GM18498 (cell line): Measurements from ENCODE around the gene KIF26A.
"Not testable (repeated sequence)": the region's sequence is repeated elsewhere in the genome, so short reads cannot be mapped to it uniquely, and the experiment has no call there.

Experiments used
- ATAC-seq: cut with Tn5 transposase; IDR thresholded peaks from one replicate; pipeline ENCODE4 v1.9.1; 2021; ENCODE audit warnings: mild to moderate bottlenecking, moderate library complexity; ENCODE audit not compliant: unreplicated experiment

The KIF26A gene

DNA sequence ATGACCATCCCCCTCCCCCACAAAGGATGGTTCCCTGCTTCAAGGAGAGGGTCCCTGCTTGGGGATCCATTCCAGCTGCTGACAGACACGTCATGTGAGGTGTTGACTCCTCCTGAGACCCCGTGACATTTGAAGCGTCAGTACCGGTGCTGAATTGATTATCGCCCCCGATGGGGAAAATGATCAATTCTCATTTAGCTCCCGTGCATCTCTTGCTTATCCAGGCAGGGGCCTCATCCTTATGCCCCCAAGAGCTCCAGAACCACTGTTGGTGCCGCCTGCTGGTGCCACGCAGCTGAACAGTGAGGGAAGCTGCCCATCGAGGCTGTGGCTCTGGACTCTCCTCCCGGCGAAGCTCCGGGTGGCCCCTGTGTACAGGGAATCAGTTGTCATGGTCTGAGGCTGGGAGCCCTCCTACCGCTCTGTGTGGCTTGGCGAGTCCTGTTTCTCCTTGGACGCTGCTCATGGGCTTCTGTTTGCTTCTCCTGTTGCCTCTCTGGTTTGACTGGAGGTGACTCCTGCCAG, 4.6 kb downstream of the KIF26A start:
- ATAC-seq = no peak

- no peak for ATAC-seq
Observed at GRCh38 chr14:104143521-104144452, 5.4 kb downstream of the KIF26A start.

- ATAC-seq = no peak
Observed at GRCh38 chr14:104144453-104144790, 6.0 kb downstream of the KIF26A start.

- ATAC-seq = no peak
Observed at GRCh38 chr14:104144911-104145825, 6.8 kb downstream of the KIF26A start.

DNA sequence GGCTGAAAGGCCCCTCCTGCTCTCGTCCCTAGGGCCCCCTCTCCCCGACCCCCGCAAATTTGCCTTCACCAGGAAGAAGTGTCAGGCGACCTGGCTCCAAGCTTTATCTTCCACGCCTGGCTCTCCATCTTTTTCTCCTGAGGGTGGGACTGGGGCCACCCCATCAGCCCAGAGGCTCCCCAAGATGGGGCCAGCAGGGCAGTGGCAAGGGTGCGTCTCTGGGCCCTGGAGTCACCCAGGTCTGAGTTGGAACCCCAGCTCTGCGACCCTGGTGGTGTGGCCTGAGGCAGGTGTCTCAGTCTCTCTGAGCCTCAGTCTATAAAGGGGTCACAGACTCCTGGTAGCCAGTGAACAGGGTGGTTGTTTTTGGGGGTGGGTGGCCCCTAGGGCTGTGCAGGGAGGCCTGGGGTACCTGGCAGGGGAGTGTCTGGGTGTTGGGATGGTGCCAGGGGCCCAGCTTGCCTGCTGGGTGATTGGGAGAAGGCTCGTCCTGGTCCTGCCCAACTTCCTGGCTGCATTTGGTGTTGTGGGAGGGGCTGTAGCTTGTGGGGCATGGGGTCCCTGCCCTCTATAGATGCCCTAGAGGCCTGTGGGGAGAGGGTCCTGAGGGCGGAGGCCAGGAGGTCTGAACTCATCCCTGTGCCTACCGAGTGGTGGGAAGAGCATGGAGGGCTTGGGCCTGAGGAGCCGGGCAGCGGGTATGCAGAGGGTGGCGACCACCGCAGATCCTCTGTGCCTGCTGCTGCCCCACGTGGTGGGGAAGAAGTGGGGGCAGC, 7.6 kb downstream of the KIF26A start:
- no peak for ATAC-seq

GRCh38 chr14:104146651-104147345, 8.4 kb downstream of the KIF26A start:
- no peak for ATAC-seq

DNA sequence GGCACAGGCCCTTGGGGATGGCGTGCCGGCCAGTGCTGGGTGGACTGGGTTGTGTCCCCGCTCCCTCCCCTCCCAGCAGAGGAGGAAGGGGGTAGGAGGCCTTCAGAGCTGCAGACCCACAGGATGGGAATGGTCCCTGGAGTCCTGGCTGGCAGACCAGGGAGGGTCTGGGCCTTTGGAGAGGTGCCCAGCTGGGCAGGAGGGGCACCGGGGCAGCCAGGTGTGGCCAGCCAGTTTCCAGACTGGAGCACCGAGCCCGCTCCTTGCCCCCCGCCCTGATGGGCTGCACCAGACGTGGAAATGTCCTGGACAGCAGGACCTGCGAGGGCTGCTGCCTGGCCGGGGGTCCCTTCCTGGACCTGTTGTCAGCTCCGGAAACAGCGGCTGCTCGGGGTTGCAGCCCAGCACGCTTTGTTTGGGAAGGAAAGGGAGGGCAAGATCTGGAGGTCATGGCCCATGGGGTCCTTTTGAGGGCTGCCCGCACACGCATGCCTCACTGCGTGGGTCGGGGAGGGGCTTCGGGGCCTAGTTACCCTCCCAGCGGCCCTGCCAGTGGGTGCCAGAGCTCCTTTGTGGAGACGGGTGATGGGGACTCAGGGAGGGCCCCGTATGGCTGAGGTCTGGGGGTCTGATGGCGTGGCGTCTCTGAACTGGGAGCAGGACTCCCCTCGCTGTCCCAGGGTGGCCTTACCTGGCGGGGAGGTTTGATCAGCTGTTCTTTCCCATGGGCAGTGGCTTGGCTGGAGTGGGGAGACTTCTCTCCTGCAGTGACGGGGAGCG, 9.1 kb downstream of the KIF26A start:
- no peak for ATAC-seq

- ATAC-seq = no peak
Observed at GRCh38 chr14:104148433-104149277, 10.3 kb downstream of the KIF26A start.

DNA sequence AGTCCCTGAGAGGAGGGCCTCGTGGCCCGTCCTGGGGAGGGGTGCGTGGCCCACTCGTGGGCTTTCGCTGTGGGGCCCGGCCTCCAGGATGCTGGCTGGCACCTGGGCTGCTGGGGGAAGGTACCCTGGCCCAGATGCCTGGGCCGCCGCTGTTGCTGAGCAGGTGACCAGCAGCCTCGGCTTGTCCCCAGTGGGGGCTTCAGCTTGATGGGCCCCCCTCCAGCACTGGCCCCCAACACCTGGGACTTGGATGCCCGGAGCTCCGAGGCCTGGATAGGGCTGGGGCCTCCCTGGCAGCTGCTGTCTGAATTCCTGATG, 10.8 kb downstream of the KIF26A start:
- ATAC-seq = no peak

- ATAC-seq = no peak
Observed at GRCh38 chr14:104149617-104150135, 11.3 kb downstream of the KIF26A start.

- no peak for ATAC-seq
Observed at GRCh38 chr14:104150136-104151025, 12.0 kb downstream of the KIF26A start.

- ATAC-seq = no peak
Observed at GRCh38 chr14:104151026-104151381, 12.6 kb downstream of the KIF26A start.

GRCh38 chr14:104151566-104152245, 13.3 kb downstream of the KIF26A start:
- no peak for ATAC-seq

DNA sequence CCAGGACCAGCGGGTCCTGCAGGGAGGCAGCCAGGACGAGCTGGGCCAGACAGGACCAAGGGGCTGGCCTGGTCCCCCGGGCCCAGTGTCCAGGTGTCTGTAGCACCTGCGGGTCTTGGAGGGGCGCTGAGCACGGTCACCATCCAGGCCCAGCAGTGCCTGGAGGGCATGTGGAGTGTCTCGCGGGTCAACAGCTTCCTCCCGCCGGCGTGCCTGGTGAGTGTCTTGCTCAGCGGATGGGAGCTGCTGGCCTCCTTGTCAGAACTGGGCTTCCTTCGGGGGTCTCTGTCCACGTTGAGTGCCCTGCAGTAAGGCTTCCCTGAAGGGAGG, 13.8 kb downstream of the KIF26A start:
- ATAC-seq = no peak

GRCh38 chr14:104152686-104153393, 14.5 kb downstream of the KIF26A start:
- no peak for ATAC-seq

GRCh38 chr14:104153394-104153755, 15.0 kb downstream of the KIF26A start:
- ATAC-seq = not testable (repeated sequence)

DNA sequence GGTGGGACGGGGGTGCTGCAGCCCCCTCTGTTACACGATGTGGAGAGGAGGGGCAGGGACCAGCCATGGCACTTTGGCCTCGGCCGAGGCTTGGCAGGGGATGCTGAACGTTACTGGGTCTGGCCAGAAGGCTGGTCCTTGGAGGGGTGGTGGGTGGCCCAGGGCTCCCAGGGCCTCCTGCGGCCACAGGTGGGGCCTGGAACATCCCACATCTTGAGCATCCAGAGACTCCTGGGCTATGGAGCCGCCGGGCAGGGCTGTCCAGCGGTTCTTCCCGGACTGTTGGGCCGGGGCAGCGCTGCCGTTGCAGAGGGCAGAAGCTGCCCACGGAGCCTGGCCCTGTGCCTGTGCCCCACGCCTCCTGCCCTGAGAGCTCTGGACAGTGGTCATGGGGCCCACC, 15.9 kb downstream of the KIF26A start:
- ATAC-seq = no peak
